Lung (tissue), 12 donors: Measurements from ENCODE around the gene ABHD13. TPM values are rescaled to one million over a fixed set of nuclear protein-coding genes. Genes with fewer than 3 reads are reported as not detected.

ENCODE experiments used
- ATAC-seq: fragments of 200-7000 bp; cut with Tn5 transposase; one replicate; pipeline ENCODE4 v1.9.1; 2020; ENCODE audit warnings: moderate number of reproducible peaks; ENCODE audit not compliant: insufficient read depth, low FRiP score
- DNase-seq, 3 donors: peaks; one replicate each; pipeline ENCODE4 v3.0.0-alpha.2; 2013 to 2017
- H3K27ac ChIP-seq, 2 donors: one replicate each; pipeline ENCODE4 v1.5.1; 2013; ENCODE audit warnings: mild to moderate bottlenecking in 2 of 2, moderate library complexity in 2 of 2, control low read depth in 1 of 2, inconsistent platforms in 1 of 2, low read depth in 1 of 2, low read length in 1 of 2
- H3K27me3 ChIP-seq, 3 donors: one replicate each; pipeline ENCODE4 v1.5.1; 2013; ENCODE audit warnings: low read length in 2 of 3; ENCODE audit not compliant: control insufficient read depth in 3 of 3, insufficient read depth in 3 of 3
- H3K36me3 ChIP-seq, 4 donors: one replicate each; pipeline ENCODE4 v1.5.1; 2013; ENCODE audit warnings: low read length in 4 of 4, mild to moderate bottlenecking in 1 of 4, moderate library complexity in 1 of 4; ENCODE audit not compliant: control insufficient read depth in 4 of 4, insufficient read depth in 4 of 4
- H3K4me1 ChIP-seq, 5 donors: one replicate each; pipeline ENCODE4 v1.5.1; 2013; ENCODE audit warnings: low read length in 5 of 5, mild to moderate bottlenecking in 2 of 5, moderate library complexity in 1 of 5; ENCODE audit not compliant: control insufficient read depth in 5 of 5, insufficient read depth in 5 of 5
- H3K4me3 ChIP-seq: one replicate; pipeline ENCODE4 v1.5.1; 2013; ENCODE audit warnings: mild to moderate bottlenecking, control low read depth, moderate library complexity
- H3K9ac ChIP-seq, 2 donors: one replicate each; pipeline ENCODE4 v1.5.1; 2013; ENCODE audit warnings: low read length in 2 of 2, control low read depth in 1 of 2; ENCODE audit not compliant: insufficient read depth in 1 of 2
- H3K9me3 ChIP-seq, 4 donors: one replicate each; pipeline ENCODE4 v1.5.1; 2013; ENCODE audit warnings: low read length in 3 of 4, mild to moderate bottlenecking in 1 of 4, moderate library complexity in 1 of 4; ENCODE audit not compliant: control insufficient read depth in 4 of 4, insufficient read depth in 3 of 4
- CTCF ChIP-seq: IDR thresholded peaks from 2 replicates; pipeline ENCODE4 v1.5.1; 2012; ENCODE audit warnings: mild to moderate bottlenecking; ENCODE audit errors: control extremely low read depth, extremely low read depth
- WGBS, 2 donors: extraction: QIAGEN DNeasy Blood & Tissue Kit; methylation state at CpG; one replicate each; pipeline ENCODE4 v1.1.7; 2013; 5-methylcytosine and 5-hydroxymethylcytosine counted together
- polyA plus RNA-seq, 2 donors: library from polyadenylated mRNA; stranded (reverse); fragments of 200-250 nt; gene quantifications; one replicate each; pipeline ENCODE4 v1.2.1, GENCODE V29; 2013
- total RNA-seq, 2 donors: library from RNA; depleted of rRNA in 1 of 2; stranded (reverse); fragments of >200 nt in 1 of 2; gene quantifications; one replicate each; pipeline ENCODE4 v1.2.1, GENCODE V29; 2014 to 2021
- donor health status: control.
- donor health status: control.
- donor health status: Bipolar disorder and iron deficiency.
- donor health status: healthy.
- donor health status: DM: yes; HTN: yes; CAD: no.

ABHD13 gene
- total and polyA plus RNA-seq, 4 donors: 4.7 to 17.5 (median 8.3) TPM

DNA sequence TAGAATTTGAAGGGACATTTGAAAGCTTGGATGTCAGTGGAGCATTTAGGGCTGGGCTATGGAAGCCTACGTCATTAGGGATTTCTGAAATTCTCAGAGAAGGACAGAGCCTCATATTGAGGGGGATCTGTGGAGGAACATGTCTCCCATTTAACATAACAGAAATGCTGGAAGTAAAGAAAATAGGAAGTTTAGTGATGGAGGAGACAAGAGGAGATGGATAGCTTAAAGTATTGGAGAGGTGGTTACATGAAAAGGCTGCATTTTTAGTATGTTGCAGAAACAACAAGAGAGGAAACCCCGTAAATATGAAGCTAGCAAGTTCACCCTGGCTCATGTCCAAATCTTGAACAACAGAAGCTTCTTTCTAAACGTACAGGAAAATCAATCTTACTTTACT is 27.3 kb upstream of the ABHD13 start:
- 68 to 69% methylated on average over 3 of the region's 3 CpGs for WGBS, 2 donors
- Histone ChIP-seq H3K4me1 (no peaks in the 10 kb centered on the region), H3K9ac (no peak overlapping the region), H3K4me3 (no peak overlapping the region), H3K36me3 (no peaks in the 10 kb centered on the region), H3K27ac (no peak overlapping the region), H3K27me3 (no peaks in the 10 kb centered on the region), H3K9me3 (peaks cover 0 to 14% (median 0%) of the 10 kb centered on the region in 4 donors)
- no peak for TF ChIP-seq CTCF
- no peak for ATAC-seq
- no peak for DNase-seq

DNA sequence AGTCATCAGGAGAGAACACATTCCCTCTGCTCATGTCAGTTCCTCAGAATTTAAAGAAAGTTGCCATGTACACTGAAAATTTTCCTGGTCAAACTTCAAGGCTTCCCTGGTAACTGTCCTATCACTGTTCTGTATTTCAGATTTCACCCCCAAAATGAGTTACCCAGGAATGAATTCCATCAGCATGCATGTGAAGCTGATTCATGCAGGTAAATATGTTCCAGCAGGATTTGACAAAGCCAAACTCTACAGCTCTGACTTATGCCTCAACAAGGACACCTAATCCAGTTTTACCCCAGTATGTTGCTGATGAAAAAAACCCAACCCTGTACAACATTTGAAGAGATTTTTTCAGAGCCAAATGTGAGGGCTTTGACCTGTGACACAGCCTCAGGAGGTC is 24.4 kb upstream of the ABHD13 start:
- TF ChIP-seq CTCF: no peak

GRCh38 chr13:108194435-108194936 is 23.7 kb upstream of the ABHD13 start:
- Histone ChIP-seq H3K9me3 (peaks cover 0 to 15% (median 0%) of the 10 kb centered on the region in 4 donors), H3K4me3 (no peak overlapping the region), H3K27ac (no peak overlapping the region), H3K4me1 (no peaks in the 10 kb centered on the region), H3K36me3 (no peaks in the 10 kb centered on the region), H3K27me3 (no peaks in the 10 kb centered on the region), H3K9ac (no peak overlapping the region)
- WGBS, 2 donors: 85 to 93% methylated on average over 5 of the region's 5 CpGs
- no peak for TF ChIP-seq CTCF
- no peak for ATAC-seq
- no peak for DNase-seq

More for the DNA sequence above, 24.4 kb upstream of the ABHD13 start:
- Histone ChIP-seq H3K27me3 (no peaks in the 10 kb centered on the region), H3K4me3 (no peak overlapping the region), H3K27ac (no peak overlapping the region), H3K9ac (no peak overlapping the region), H3K4me1 (no peaks in the 10 kb centered on the region), H3K36me3 (no peaks in the 10 kb centered on the region), H3K9me3 (peaks cover 0 to 15% (median 0%) of the 10 kb centered on the region in 4 donors)
- DNase-seq (no peak), ATAC-seq (no peak)

- no peak for TF ChIP-seq CTCF
- Histone ChIP-seq H3K9ac (no peak overlapping the region), H3K36me3 (no peaks in the 10 kb centered on the region), H3K9me3 (peaks cover 0 to 15% (median 0%) of the 10 kb centered on the region in 4 donors), H3K27ac (no peak overlapping the region), H3K27me3 (no peaks in the 10 kb centered on the region), H3K4me1 (no peaks in the 10 kb centered on the region), H3K4me3 (no peak overlapping the region)
- 46 to 67% methylated on average over 1 of the region's 1 CpG for WGBS, 2 donors
- no peak for ATAC-seq
- DNase-seq: no peak
These were observed 23.0 kb upstream of the ABHD13 start for GRCh38 chr13:108195146-108195545.
